ENCODE measurements around the gene MEGF11. TPM values are rescaled to one million over a fixed set of nuclear protein-coding genes. Genes with fewer than 3 reads are reported as not detected.
"Not testable (repeated sequence)": the region's sequence is repeated elsewhere in the genome, so short reads cannot be mapped to it uniquely, and the experiment has no call there.

Gene MEGF11
- polyA plus RNA-seq, 1 experiment = 0.04 TPM

DNA sequence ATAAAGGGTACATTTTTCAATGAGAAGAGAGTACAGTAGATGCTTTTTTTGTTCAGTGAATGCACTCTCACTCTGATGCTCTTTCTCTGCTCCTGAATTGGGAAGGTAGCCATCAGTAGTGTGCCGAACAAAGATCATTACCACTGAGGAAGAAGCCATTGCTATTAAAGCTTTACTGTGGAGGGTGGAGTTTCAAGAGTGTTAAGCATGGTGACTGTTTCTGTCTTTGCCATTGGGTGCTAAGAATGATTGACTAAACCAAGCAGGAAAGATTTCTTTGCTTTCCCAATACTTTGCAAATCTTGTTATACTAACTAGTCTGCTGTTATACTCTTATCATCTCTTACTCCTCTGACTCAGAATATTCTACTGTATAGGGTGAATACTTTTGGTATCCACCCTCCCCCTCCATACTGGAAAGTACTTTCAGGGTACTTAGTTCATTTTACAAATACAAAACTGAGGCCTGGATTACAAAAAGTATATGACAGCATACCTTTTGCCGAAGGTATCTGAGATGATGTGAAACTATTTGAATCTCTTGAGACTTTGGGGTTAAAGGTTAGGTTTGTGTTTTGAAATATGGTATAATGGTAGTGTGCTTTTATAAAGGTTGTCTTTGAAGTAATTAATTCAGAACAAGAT, 382.5 kb downstream of the MEGF11 start:
- no peak for DNase-seq (ENCODE audit: low read depth)
- Histone ChIP-seq H3K27me3 (ENCODE audit: control insufficient read depth, insufficient read depth, low read length) (no peaks in the 10 kb centered on the region), H3K4me3 (ENCODE audit: low read depth, low read length) (peak overlapping the region; percentile 99), H3K36me3 (ENCODE audit: control insufficient read depth, insufficient read depth, low read length) (peaks cover 3% of the 10 kb centered on the region; the same call in 1 of the 2 replicates)
- POLR2A ChIA-PET = no interaction called here
- CTCF ChIA-PET = interaction anchor here (0.7 to 6.8 kb wide), 2 partner anchors 13 to 353 kb away, joined by 3 to 46 read pairs; no protein-coding TSS in a partner anchor
- TF ChIP-seq, protein P1, sequence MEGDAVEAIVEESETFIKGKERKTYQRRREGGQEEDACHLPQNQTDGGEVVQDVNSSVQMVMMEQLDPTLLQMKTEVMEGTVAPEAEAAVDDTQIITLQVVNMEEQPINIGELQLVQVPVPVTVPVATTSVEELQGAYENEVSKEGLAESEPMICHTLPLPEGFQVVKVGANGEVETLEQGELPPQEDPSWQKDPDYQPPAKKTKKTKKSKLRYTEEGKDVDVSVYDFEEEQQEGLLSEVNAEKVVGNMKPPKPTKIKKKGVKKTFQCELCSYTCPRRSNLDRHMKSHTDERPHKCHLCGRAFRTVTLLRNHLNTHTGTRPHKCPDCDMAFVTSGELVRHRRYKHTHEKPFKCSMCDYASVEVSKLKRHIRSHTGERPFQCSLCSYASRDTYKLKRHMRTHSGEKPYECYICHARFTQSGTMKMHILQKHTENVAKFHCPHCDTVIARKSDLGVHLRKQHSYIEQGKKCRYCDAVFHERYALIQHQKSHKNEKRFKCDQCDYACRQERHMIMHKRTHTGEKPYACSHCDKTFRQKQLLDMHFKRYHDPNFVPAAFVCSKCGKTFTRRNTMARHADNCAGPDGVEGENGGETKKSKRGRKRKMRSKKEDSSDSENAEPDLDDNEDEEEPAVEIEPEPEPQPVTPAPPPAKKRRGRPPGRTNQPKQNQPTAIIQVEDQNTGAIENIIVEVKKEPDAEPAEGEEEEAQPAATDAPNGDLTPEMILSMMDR (IDR thresholded peaks at IDR 0.05; ENCODE audit: insufficient read depth, low read depth, low read length) = no peak

GRCh38 chr15:65869954-65870871, 383.3 kb downstream of the MEGF11 start:
- CTCF ChIA-PET = interaction anchor here (0.6 to 6.8 kb wide), 5 partner anchors 13 to 352 kb away, joined by 3 to 46 read pairs (median 5); no protein-coding TSS in a partner anchor
- POLR2A ChIA-PET = interaction anchor here (0.7 to 1.3 kb wide), 2 partner anchors 41 to 259 kb away, joined by 3 to 4 read pairs; partner anchors contain the start of gene INTS14
- no peak for DNase-seq (ENCODE audit: low read depth)
- peaks cover 3% of the 10 kb centered on the region; the same call in 1 of the 2 replicates for H3K36me3 ChIP-seq (ENCODE audit: control insufficient read depth, insufficient read depth, low read length)
- no peaks in the 10 kb centered on the region for H3K27me3 ChIP-seq (ENCODE audit: control insufficient read depth, insufficient read depth, low read length)
- TF ChIP-seq, protein P1 (IDR thresholded peaks at IDR 0.05; ENCODE audit: insufficient read depth, low read depth, low read length) = no peak
- peak overlapping the region; percentile 99 for H3K4me3 ChIP-seq (ENCODE audit: low read depth, low read length)

- TF ChIP-seq, protein P1 (IDR thresholded peaks at IDR 0.05; ENCODE audit: insufficient read depth, low read depth, low read length) = peak; percentile 48
- POLR2A ChIA-PET = interaction anchor here (0.7 to 1.3 kb wide), 2 partner anchors 40 to 258 kb away, joined by 3 to 4 read pairs; partner anchors contain the start of gene INTS14
- Histone ChIP-seq H3K27me3 (ENCODE audit: control insufficient read depth, insufficient read depth, low read length) (no peaks in the 10 kb centered on the region), H3K36me3 (ENCODE audit: control insufficient read depth, insufficient read depth, low read length) (no peaks in the 10 kb centered on the region), H3K4me3 (ENCODE audit: low read depth, low read length) (peak within 1 kb of the TSS; percentile 99)
- CTCF ChIA-PET = interaction anchor here (0.6 to 6.8 kb wide), 7 partner anchors 12 to 232 kb away, joined by 3 to 46 read pairs (median 4); no protein-coding TSS in a partner anchor
- peak; percentile 72 for DNase-seq (ENCODE audit: low read depth)
These were observed 384.2 kb downstream of the MEGF11 start, which contains the start of gene RAB11A for GRCh38 chr15:65869126-65869953. Gene RAB11A, plus strand, starts transcription at chr15:65869491. Its CDS starts 95 bp downstream, at chr15:65869586.

DNA sequence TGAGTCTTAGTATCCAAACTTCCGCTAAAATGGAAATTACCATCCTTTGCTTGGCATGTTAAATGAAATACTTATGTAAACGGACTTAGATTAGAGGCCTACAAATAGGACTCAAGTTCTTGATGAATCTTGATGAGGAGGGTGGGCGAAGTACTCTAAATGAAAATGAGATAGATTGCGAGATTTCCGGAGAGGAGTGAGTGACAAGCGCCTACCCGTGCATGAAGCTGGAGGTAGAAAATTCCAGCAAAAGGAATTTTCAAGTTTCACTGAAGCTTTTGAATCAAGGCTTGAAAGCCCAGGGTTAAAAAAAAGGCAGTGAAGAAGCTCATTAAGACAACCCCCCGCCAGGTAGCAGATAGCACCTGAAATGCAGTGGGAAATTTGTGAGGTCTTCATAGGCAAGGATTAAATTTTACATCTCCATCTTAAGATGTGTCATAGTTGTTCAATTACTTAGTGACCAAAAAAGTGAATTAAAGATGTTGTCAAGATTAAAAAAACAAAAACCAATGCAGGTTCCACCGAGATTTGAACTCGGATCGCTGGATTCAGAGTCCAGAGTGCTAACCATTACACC, 384.9 kb downstream of the MEGF11 start:
- ChIA-PET CTCF (interaction anchor here (0.7 to 6.8 kb wide), 5 partner anchors 11 to 232 kb away, joined by 3 to 46 read pairs (median 3); no protein-coding TSS in a partner anchor), POLR2A (no interaction called here)
- Histone ChIP-seq H3K27me3 (ENCODE audit: control insufficient read depth, insufficient read depth, low read length) (no peaks in the 10 kb centered on the region), H3K36me3 (ENCODE audit: control insufficient read depth, insufficient read depth, low read length) (no peaks in the 10 kb centered on the region), H3K4me3 (ENCODE audit: low read depth, low read length) (peak overlapping the region; percentile 99)
- DNase-seq (ENCODE audit: low read depth) = no peak
- TF ChIP-seq, protein P1 (IDR thresholded peaks at IDR 0.05; ENCODE audit: insufficient read depth, low read depth, low read length) = no peak

GRCh38 chr15:65867933-65868332, 385.6 kb downstream of the MEGF11 start:
- CTCF ChIA-PET = interaction anchor here (1.3 to 6.8 kb wide), 3 partner anchors 10 to 230 kb away, joined by 3 to 46 read pairs (median 5); no protein-coding TSS in a partner anchor
- POLR2A ChIA-PET = not testable (repeated sequence)

More at GRCh38 chr15:65867933-65868332, 385.6 kb downstream of the MEGF11 start:
- DNase-seq (ENCODE audit: low read depth); H3K36me3 ChIP-seq (ENCODE audit: control insufficient read depth, insufficient read depth, low read length); H3K4me3 ChIP-seq (ENCODE audit: low read depth, low read length); H3K27me3 ChIP-seq (ENCODE audit: control insufficient read depth, insufficient read depth, low read length): not testable (repeated sequence)
